ENCODE data around the gene GPR143. TPM values are rescaled to one million over a fixed set of nuclear protein-coding genes. Genes with fewer than 3 reads are reported as not detected.

The GPR143 gene
- polyA plus RNA-seq, 12 donors = 0.35 to 2.7 (median 0.88) TPM; not detected in 2

GRCh38 chrX:9676306-9676705 lies 89.3 kb downstream of the GPR143 start:
- peak; percentile 78 for DNase-seq

Other genes starting within 250 kb of the GPR143 start
- gene SHROOM2, start 20.6 kb upstream of the GPR143 start, polyA plus RNA-seq (ENCODE audit: insufficient read length in 12 of 12) = 1 to 10 TPM in 11 of 12 donors, not detected in 1; 1.4 to 6.7 (median 1.8) TPM
- not detected for gene CLDN34, start 201.5 kb upstream of the GPR143 start, polyA plus RNA-seq (ENCODE audit: insufficient read length in 12 of 12)

Measured in muscle of arm (tissue), 12 donors.